GM18867 (cell line): Measurements from ENCODE around the gene SEC14L1.
"Not testable (repeated sequence)": the region's sequence is repeated elsewhere in the genome, so short reads cannot be mapped to it uniquely, and the experiment has no call there.

ENCODE experiments used
- ATAC-seq: cut with Tn5 transposase; IDR thresholded peaks from one replicate; pipeline ENCODE4 v1.9.1; 2021; ENCODE audit warnings: mild to moderate bottlenecking, moderate library complexity; ENCODE audit not compliant: unreplicated experiment

The SEC14L1 gene

DNA sequence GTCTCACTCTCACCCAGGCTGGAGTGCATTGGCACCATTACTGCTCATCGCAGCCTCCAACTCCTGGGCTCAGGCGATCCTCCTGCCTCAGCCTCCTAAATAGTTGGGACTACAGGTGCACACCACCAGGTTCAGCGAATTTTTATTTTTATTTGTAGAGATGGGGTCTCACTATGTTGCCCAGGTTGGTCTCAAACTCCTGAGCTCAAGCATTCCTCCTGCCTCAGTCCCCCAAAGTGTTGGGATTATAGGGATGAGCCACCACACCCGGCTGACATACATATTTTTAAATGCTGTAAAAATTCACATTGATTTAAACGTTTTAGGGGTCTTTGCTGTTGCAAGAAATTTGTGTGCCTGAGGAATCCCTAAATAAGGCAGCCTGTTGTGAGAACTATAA is 24.8 kb upstream of the SEC14L1 start:
- no peak for ATAC-seq

DNA sequence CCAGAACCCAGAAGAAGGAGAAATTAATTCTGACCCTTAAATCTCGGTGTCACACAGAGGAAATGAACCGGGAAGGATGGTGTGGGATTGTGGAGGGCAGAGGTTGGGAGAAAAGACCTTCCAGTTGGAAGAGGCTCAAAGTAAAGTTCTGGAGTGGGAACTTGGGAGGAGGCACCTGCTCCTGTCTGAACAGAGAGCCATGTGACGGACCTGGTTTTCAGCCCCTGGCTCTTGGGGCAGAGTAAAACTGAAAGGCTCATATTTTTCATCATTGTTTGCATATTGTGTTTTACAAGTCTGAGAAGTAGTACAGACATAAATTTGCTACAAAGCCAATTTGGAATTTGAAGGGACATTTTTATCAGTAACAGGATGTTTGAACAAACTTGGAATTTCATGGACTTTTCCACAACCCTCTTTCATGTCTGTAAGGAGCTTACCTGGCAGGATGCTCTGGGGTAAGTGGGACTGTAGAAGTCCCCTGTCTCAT is 24.4 kb upstream of the SEC14L1 start:
- ATAC-seq: no peak

- ATAC-seq: no peak
These were observed 23.4 kb upstream of the SEC14L1 start for GRCh38 chr17:77117415-77117814.

DNA sequence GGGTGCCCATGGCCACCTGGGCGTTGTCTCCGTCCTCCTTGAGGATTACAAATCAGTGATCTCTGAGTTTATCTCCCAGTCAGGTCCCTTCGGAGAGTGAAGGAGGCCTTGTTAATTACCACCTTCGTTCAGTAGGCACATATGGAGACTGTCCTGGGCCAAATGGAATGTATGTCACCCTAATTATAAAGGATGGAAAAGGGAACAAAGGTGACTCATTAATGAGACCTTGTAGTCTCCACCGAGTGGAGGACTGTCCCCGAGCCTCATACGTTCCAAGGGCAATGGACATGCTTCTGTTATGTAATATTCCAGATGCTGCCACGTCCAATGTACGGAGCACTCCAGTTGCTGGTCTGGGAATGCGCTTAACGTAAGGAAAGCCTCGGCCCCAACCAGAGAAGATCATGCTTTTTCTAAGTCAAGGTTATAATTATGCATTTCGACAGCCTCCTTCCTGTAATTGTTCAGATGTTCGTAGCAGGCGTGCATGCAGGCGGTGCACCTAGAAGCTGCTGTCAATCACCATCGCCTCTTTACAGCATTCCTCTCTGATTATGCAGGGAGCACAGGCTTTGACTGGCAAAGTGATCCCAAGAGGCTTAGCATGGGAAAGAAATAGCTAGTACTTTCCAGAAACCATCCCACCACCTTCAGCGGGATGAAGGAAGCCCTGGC is 22.4 kb upstream of the SEC14L1 start:
- no peak for ATAC-seq

DNA sequence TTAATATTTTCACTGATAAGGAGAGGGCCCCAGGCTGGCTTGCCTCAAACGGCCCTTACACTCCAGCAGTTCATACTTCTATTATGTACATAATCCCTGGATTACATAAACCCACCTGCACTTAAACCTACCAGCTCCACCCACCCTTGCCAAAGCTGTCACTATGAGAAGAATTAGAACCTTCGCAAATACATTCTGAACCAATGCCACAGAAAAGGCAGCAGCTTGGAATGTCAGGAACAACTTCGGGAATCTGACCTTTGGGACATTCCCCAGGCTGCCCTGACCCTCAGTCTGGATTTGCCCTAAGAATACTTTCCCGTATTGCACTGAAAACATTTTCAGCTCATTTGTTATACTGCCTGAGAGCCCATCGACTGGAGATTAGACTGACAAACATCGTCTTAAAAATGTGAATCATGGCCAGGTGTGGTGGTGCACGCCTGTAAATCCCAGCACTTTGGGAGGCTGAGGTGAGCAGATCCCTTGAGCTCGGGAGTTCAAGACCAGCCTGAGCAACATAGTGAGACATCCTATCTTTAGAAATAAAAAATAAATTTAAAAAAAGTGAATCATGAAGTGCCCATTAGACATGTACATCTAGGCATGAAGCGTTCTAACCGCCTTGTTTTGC is 21.0 kb upstream of the SEC14L1 start:
- ATAC-seq: no peak

GRCh38 chr17:77120868-77121267 is 19.9 kb upstream of the SEC14L1 start:
- no peak for ATAC-seq

- ATAC-seq: no peak
These were observed 16.4 kb upstream of the SEC14L1 start for GRCh38 chr17:77124192-77124889.

- no peak for ATAC-seq
These were observed 15.3 kb upstream of the SEC14L1 start for GRCh38 chr17:77125432-77125901.

DNA sequence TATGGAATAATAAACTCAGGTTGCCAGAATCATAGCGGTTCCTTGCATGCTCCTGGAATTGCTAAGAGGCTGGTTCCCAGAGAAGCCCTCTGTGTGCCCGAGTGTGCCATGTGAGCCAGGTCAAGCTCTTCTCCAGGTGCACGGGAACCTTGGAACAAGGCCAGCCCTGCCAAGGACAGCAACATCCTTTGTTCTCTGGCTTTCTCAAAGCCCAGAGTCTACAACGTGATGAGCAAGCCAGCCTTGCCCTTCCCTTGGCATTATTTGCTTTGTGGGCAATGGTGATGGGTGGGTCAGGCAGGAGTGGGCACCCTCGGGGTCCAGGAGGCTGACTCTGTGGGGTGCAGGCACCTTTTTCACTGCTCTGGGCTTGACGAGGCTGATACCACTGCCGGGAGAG is 14.2 kb upstream of the SEC14L1 start:
- no peak for ATAC-seq

GRCh38 chr17:77127735-77128361 is 12.9 kb upstream of the SEC14L1 start:
- ATAC-seq: no peak

GRCh38 chr17:77128896-77129567 is 11.7 kb upstream of the SEC14L1 start:
- ATAC-seq: no peak

GRCh38 chr17:77129568-77130301 is 11.0 kb upstream of the SEC14L1 start:
- ATAC-seq: no peak

- no peak for ATAC-seq
These were observed 10.2 kb upstream of the SEC14L1 start for GRCh38 chr17:77130525-77130924.

- no peak for ATAC-seq
These were observed 8.9 kb upstream of the SEC14L1 start for GRCh38 chr17:77131904-77132303.

DNA sequence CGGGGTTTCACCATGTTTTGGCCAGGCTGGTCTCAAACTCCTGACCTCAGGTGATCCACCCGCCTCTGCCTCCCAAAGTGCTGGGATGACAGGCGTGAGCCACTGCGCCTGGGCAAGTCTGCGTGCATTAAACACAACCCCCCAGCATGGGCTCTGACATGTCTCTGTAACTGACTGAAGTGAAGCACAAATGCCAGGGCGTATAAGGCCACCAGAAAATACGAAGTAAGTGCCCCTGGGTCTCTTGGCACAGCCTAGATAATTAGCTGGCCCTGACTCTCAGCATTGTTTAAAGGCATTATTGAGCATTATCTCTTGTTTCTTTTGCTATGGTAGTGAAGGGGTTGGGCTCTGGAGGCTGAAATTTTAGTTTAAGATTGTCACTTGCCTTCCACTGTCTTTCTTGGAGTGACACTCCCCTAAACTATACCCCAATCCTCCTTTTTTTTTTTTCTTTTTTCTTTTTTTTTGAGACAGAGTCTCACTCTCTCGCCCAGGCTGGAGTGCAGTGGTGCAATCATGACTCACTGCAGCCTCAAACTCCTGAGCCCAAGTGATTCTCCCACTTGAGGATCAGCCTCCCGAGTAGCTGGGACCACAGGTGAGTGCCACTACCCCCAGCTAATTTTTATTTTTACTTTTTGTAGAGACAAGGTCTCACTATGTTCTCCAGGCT is 8.2 kb upstream of the SEC14L1 start:
- no peak for ATAC-seq

DNA sequence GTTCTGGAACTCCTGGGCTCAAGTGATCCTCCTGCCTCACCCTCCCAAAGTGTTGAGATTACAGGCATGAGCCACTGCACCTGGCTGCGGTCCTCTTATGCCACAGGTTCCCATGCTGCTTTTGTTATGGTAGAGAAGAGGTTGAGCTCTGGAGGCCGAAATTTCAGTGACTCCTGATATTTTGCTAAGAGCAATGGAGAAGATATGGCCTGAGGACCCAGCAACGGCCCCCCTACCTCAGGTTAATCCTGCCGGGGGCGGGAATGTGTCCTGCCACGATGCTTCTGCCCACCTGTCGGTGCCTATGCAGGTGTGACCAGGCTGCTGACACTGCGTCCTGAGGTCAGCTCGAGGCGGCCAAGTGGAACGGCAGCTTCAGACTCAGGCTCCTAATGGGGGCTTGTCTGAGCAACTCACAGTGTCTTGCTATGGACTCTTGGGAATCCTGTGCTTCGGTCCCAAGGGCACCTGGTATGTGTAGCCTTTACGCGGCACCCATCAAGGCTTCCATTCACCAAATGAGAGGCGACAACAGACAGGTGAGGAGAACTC is 7.6 kb upstream of the SEC14L1 start:
- no peak for ATAC-seq

DNA sequence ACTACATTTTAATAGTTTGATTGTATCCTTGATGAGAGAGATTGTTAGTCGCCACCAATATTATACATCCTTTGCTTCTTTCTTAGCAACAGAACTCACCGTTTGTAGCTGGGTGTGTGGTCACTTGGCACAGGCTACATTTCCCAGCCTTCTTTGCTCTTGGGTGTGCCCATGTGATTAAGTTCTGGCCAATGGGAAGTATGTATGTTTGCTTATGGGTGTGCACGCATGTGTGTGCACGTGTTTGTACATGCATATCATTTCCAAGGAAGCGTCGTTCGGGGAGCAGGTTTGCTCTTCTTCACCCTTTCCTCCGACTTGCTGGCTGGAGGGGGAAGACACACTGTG is 4.4 kb upstream of the SEC14L1 start:
- ATAC-seq: no peak

- no peak for ATAC-seq
These were observed 3.7 kb upstream of the SEC14L1 start for GRCh38 chr17:77137111-77137510.

GRCh38 chr17:77137886-77138285 is 2.9 kb upstream of the SEC14L1 start:
- not testable (repeated sequence) for ATAC-seq
